ENCODE results near the gene KIF5A. TPM values are rescaled to one million over a fixed set of nuclear protein-coding genes. Genes with fewer than 3 reads are reported as not detected.

The KIF5A gene
- total RNA-seq, 1 donor from 2014 or later: 0.46 TPM

DNA sequence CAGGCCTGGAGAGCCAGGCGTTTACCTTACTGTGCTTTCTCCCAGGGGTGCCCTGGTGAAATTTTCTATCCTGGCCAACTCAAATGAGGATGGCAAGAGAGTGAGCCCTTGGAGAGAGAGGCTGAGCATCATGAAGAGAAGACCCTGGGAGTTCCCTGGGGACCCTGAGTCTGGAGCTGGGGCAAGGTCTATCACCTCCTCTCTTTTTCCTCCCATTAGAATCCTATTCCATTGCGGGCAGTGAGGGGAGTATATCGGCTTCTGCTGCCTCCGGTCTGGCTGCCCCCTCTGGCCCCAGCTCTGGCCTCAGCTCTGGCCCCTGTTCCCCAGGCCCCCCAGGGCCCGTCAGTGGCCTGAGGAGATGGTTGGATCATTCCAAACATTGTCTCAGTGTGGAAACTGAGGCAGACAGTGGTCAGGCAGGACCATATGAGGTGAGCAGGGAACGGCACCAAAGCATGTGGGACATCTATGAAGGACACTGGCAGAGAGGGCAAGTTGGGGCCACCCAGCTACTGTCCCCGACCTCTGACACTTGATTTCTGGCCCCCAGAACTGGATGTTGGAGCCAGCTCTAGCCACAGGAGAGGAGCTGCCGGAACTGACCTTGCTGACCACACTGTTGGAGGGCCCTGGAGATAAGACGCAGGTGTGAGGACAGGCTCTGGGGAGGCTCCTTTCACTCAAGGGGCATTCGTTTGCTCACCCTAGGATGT, 63.0 kb downstream of the KIF5A start:
- H3K36me3 Mint-ChIP-seq (ENCODE audit: low read depth, unreplicated experiment): peaks cover 29% of the 10 kb centered on the region
- peaks cover 17% of the 10 kb centered on the region for H3K27me3 Mint-ChIP-seq (ENCODE audit: unreplicated experiment)
- TF ChIP-seq, protein P1, sequence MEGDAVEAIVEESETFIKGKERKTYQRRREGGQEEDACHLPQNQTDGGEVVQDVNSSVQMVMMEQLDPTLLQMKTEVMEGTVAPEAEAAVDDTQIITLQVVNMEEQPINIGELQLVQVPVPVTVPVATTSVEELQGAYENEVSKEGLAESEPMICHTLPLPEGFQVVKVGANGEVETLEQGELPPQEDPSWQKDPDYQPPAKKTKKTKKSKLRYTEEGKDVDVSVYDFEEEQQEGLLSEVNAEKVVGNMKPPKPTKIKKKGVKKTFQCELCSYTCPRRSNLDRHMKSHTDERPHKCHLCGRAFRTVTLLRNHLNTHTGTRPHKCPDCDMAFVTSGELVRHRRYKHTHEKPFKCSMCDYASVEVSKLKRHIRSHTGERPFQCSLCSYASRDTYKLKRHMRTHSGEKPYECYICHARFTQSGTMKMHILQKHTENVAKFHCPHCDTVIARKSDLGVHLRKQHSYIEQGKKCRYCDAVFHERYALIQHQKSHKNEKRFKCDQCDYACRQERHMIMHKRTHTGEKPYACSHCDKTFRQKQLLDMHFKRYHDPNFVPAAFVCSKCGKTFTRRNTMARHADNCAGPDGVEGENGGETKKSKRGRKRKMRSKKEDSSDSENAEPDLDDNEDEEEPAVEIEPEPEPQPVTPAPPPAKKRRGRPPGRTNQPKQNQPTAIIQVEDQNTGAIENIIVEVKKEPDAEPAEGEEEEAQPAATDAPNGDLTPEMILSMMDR (IDR thresholded peaks at IDR 0.05; ENCODE audit: unreplicated experiment): no peak
- no peaks in the 10 kb centered on the region for H3K9me3 Mint-ChIP-seq (ENCODE audit: unreplicated experiment)
- no peak overlapping the region for H3K4me3 Mint-ChIP-seq (ENCODE audit: unreplicated experiment)
- H3K27ac Mint-ChIP-seq (ENCODE audit: unreplicated experiment): no peak overlapping the region
- H3K4me1 Mint-ChIP-seq (ENCODE audit: unreplicated experiment): peaks cover 9% of the 10 kb centered on the region
- no peak for DNase-seq (ENCODE audit: low spot score)

DNA sequence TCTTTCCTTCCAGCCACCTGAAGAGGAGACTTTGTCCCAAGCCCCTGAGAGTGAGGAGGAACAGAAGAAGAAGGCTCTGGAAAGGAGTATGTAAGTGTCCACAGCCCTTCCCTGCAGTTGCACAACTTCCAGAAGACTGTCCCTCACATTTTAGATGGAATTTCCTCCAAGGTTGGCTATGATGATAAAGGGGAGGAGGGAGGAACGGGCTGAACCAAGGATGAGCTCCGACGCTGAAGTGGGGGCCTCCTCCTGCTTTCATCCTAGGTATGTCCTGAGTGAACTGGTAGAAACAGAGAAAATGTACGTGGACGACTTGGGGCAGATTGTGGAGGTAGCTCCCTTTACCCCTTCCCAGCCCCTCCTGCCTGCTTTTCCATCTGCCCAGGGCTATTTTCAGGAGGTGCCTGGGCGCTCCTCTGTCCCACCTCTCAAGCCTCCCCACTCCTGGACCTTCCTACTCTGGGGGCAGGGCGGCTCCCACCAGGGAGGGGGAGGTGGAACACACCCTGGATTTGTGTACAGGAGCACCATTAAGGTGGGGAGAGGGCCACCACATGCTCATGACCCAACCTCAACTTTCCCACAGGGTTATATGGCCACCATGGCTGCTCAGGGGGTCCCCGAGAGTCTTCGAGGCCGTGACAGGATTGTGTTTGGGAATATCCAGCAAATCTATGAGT, 63.7 kb downstream of the KIF5A start:
- peaks cover 20% of the 10 kb centered on the region for H3K27me3 Mint-ChIP-seq (ENCODE audit: unreplicated experiment)

DNA sequence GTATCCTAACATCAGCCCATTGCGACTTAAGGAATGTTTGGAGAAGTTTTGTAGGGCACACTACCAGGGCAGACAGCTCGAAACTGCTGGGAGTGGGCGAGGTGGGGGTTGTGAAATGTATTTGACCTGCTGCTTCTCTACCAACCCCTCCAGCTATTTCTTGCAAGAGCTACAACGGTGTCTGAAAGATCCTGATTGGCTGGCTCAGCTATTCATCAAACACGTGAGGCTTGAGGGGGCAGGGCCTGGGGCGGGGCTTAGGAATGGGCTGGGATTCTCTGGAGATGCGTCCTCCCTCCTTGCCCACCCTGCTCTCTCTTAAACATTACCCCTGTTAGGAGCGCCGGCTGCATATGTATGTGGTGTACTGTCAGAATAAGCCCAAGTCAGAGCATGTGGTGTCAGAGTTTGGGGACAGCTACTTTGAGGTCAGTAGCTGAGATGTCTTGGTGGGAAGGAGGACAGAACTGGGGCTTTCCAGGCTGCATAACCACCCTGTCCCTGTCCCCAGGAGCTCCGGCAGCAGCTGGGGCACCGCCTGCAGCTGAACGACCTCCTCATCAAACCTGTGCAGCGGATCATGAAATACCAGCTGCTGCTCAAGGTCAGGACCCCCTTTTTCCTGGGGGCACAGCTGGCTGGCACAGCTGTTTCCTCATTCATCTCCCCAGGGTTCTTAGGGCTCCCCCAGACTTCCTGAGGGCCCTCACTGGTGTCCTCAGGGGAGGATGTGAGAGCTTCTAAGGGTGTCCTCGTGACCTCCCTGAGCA, 64.5 kb downstream of the KIF5A start:
- Mint-ChIP-seq H3K27me3 (ENCODE audit: unreplicated experiment) (peaks cover 26% of the 10 kb centered on the region), H3K4me3 (ENCODE audit: unreplicated experiment) (no peak overlapping the region), H3K9me3 (ENCODE audit: unreplicated experiment) (no peaks in the 10 kb centered on the region), H3K27ac (ENCODE audit: unreplicated experiment) (no peak overlapping the region), H3K4me1 (ENCODE audit: unreplicated experiment) (peaks cover 16% of the 10 kb centered on the region), H3K36me3 (ENCODE audit: low read depth, unreplicated experiment) (peaks cover 30% of the 10 kb centered on the region)
- DNase-seq (ENCODE audit: low spot score): no peak
- TF ChIP-seq, protein P1 (IDR thresholded peaks at IDR 0.05; ENCODE audit: unreplicated experiment): no peak

More for the DNA sequence above, 63.7 kb downstream of the KIF5A start:
- H3K9me3 Mint-ChIP-seq (ENCODE audit: unreplicated experiment): no peaks in the 10 kb centered on the region
- DNase-seq (ENCODE audit: low spot score): no peak
- TF ChIP-seq, protein P1 (IDR thresholded peaks at IDR 0.05; ENCODE audit: unreplicated experiment): no peak
- no peak overlapping the region for H3K4me3 Mint-ChIP-seq (ENCODE audit: unreplicated experiment)
- H3K27ac Mint-ChIP-seq (ENCODE audit: unreplicated experiment): no peak overlapping the region
- peaks cover 30% of the 10 kb centered on the region for H3K36me3 Mint-ChIP-seq (ENCODE audit: low read depth, unreplicated experiment)
- H3K4me1 Mint-ChIP-seq (ENCODE audit: unreplicated experiment): peaks cover 10% of the 10 kb centered on the region

DNA sequence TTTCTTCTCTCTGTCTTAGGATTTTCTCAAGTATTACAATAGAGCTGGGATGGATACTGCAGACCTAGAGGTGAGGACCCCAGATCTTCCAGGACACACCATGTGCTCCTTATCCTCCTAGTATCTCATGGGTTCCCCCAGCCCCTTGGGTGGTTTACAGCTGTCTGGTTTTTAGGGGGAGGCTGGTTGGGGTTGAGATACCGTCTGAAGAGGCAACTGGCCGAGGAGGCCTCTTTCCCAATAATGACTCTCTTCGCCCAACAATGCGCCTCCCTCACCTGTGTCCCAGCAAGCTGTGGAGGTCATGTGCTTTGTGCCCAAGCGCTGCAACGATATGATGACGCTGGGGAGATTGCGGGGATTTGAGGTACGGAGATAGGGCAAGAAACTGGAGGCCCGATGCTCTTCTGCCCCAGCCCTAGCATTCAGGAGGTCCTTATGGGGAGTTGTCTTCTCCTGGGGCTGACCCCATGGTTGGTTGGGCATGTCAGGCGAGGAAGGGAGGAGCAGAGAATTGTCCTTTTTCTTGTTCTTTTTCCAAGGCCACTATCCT, 65.2 kb downstream of the KIF5A start:
- peaks cover 30% of the 10 kb centered on the region for H3K36me3 Mint-ChIP-seq (ENCODE audit: low read depth, unreplicated experiment)
- no peaks in the 10 kb centered on the region for H3K9me3 Mint-ChIP-seq (ENCODE audit: unreplicated experiment)
- TF ChIP-seq, protein P1 (IDR thresholded peaks at IDR 0.05; ENCODE audit: unreplicated experiment): no peak
- no peak overlapping the region for H3K4me3 Mint-ChIP-seq (ENCODE audit: unreplicated experiment)
- H3K27me3 Mint-ChIP-seq (ENCODE audit: unreplicated experiment): peaks cover 28% of the 10 kb centered on the region
- peaks cover 16% of the 10 kb centered on the region for H3K4me1 Mint-ChIP-seq (ENCODE audit: unreplicated experiment)
- DNase-seq (ENCODE audit: low spot score): no peak
- H3K27ac Mint-ChIP-seq (ENCODE audit: unreplicated experiment): no peak overlapping the region
